Fibroblast of mammary gland (primary cell): Measurements from ENCODE around the gene VPS26A.

Source experiments
- DNase-seq: peaks from one replicate; pipeline ENCODE4 v3.0.0-alpha.2; 2010; ENCODE audit warnings: low read depth
- H3K4me3 ChIP-seq: 2 replicates; pipeline ENCODE4 v1.5.1; 2011; ENCODE audit warnings: low read depth, mild to moderate bottlenecking, low read length, moderate library complexity; ENCODE audit not compliant: control insufficient read depth
- TF ChIP-seq, protein P1 (sequence below): conservative IDR thresholded peaks from 2 replicates; pipeline ENCODE4 v1.5.1; 2011; ENCODE audit warnings: low read depth, low read length, inconsistent platforms; ENCODE audit not compliant: control insufficient read depth, insufficient read depth

The VPS26A gene

DNA sequence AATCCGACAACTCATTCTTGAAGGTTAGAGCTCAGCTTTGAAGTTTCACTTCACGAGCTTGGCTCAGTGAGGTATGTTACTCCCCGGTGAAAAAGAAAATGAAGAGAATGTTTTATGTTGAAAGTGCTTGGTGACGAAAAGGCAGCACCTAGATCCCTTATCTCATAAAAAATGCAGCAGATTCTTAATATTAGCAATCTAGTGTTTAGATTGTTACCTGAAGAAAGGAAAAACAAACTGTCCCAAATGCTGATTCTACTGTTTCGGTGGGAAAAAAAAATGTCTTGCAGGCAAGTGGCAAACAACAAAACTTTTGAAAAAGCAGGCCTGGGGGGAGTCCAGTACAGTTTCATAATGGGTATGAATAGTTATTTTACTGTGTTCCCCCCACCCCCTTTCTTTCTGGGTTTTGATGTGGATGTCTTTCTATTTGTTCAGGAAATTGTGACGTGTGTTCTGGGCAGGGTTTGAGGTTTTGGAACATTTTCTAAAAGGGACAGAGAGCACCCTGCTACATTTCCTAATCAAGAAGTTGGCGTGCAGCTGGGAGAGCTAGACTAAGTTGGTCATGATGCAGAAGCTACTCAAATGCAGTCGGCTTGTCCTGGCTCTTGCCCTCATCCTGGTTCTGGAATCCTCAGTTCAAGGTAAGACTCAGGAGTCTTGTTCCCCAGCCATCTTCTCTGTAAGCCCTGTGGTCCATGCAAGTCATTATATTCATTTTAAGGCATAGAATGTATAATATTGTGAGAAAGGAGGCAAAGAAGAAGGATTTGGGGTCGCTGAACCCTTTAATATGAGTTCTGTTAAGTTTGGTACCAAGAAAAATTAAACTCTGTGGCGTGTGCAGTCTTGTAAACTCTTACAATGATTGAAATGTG is 36.1 kb upstream of the VPS26A start, which contains the start of gene SRGN:
TSS of gene SRGN (plus strand) at position 514 of the 881 bp plus-strand sequence. CDS start at position 569, 55 bp downstream.
- H3K4me3 ChIP-seq = peak within 1 kb of the TSS; percentile 60
- TF ChIP-seq, protein P1, sequence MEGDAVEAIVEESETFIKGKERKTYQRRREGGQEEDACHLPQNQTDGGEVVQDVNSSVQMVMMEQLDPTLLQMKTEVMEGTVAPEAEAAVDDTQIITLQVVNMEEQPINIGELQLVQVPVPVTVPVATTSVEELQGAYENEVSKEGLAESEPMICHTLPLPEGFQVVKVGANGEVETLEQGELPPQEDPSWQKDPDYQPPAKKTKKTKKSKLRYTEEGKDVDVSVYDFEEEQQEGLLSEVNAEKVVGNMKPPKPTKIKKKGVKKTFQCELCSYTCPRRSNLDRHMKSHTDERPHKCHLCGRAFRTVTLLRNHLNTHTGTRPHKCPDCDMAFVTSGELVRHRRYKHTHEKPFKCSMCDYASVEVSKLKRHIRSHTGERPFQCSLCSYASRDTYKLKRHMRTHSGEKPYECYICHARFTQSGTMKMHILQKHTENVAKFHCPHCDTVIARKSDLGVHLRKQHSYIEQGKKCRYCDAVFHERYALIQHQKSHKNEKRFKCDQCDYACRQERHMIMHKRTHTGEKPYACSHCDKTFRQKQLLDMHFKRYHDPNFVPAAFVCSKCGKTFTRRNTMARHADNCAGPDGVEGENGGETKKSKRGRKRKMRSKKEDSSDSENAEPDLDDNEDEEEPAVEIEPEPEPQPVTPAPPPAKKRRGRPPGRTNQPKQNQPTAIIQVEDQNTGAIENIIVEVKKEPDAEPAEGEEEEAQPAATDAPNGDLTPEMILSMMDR = no peak
- DNase-seq = peak; percentile 95

- TF ChIP-seq, protein P1 = no peak
- DNase-seq = no peak
- H3K4me3 ChIP-seq = peak overlapping the region; percentile 60
Observed at GRCh38 chr10:69088471-69088769, 35.6 kb upstream of the VPS26A start.

GRCh38 chr10:69088801-69089501 is 35.0 kb upstream of the VPS26A start:
- peak overlapping the region; percentile 60 for H3K4me3 ChIP-seq
- TF ChIP-seq, protein P1 = no peak
- peak; percentile 78 for DNase-seq

DNA sequence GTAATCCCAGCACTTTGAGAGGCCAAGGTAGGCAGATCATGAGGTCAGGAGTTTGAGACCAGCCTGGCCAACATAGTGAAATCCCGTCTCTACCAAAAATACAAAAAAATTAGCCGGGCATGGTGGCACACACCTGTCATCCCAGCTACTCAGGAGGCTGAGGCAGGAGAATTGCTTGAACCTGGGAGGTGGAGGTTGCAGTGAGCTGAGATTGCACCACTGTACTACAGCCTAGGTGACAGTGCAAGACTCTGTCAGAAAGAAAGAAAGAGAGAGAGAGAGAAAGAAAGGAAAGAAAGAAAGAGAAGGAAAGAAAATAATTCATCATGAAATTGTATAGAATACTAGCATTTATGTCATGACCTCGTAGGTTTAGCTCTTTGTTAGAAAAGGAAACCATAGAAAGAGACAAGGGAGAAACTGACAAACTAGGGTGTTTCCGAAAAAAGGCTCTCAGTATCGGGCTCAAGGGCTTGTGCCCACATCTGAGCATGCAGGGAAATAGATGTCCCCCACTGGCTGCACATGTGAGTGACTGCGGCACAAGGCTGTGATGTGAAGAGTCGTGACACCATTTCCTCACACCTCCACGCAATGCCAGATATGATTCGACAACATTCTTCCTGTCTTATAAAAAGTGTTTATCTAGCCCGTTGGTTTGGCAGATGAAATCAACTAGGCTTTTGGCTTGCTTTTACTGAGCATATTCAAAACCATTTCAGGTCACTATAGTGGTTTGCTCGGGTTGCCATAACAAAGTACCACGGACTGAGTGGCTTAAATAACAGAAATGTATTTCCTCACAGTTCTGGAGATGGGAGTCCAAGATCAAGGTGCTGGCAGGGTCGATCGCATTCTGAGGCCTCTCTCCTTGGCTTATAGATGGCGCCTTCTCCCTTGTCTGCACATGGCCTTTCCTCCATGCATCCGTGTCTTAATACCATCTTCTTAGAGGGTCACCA is 34.1 kb upstream of the VPS26A start:
- no peak overlapping the region for H3K4me3 ChIP-seq
- peak; percentile 27 for DNase-seq
- TF ChIP-seq, protein P1 = no peak

GRCh38 chr10:69090685-69091084 is 33.3 kb upstream of the VPS26A start:
- peak; percentile 65 for DNase-seq
- no peak overlapping the region for H3K4me3 ChIP-seq

More at GRCh38 chr10:69090685-69091084, 33.3 kb upstream of the VPS26A start:
- TF ChIP-seq, protein P1 = no peak
